ENCODE measurements around the gene RALGAPB.

RALGAPB gene

DNA sequence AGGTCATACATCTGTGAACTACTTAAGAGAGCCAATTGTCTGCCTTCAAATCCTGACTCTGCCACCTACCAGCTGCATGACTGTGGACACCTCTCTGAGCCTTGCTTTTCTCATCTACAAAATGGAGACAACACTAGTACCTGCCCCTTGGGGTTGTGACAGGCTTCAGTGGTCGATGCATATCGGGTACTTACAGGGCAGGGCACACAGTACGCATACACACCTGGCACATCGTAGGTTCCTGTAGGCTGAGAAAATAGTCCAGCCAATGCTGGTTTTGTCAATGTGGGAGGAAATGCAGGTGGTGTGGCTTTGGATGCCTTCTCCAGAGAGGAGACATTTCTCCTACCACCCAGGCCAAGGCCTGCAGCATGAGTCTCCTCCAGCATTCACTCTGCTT is 110.7 kb downstream of the RALGAPB start:
- no peak for DNase-seq (ENCODE audit: low read depth)
- H3K4me3 ChIP-seq (ENCODE audit: low read depth, low read length): no peak overlapping the region
- no peak for TF ChIP-seq CTCF (IDR thresholded peaks at IDR 0.05; ENCODE audit: control insufficient read depth, extremely low read depth, insufficient read depth)

DNA sequence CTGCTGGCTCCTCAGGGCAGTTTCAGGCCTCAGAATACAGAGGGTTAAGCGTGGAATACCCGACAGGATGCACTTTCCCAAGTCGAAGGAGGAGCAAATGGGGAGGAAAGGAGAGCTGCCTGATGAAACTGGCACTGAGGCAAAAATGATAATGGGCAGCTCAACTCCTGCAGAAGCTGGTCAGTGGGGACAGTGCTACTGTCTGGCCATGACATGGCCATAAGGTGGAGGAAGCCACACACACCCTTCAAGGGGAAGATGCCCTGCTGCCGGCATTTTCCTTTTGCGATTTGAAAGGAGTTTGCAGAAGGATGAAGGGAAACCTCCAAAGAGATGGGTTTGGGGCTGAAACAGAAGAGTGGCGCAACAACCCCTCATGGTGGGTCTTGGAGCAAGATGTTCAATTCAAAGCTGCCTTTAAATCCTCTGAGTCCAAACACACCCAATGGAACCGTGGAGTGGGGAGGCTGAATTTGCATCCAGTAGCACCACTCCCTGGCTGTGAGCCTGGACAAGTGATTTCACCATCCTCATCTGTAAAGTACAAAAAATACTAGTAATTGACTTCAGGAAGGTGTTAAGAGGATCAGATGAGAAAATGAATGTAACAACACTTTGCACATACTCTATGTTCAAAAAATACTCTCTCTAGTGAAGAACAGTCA is 111.6 kb downstream of the RALGAPB start:
- DNase-seq (ENCODE audit: low read depth): no peak
- no peak for TF ChIP-seq CTCF (IDR thresholded peaks at IDR 0.05; ENCODE audit: control insufficient read depth, extremely low read depth, insufficient read depth)
- no peak overlapping the region for H3K4me3 ChIP-seq (ENCODE audit: low read depth, low read length)

DNA sequence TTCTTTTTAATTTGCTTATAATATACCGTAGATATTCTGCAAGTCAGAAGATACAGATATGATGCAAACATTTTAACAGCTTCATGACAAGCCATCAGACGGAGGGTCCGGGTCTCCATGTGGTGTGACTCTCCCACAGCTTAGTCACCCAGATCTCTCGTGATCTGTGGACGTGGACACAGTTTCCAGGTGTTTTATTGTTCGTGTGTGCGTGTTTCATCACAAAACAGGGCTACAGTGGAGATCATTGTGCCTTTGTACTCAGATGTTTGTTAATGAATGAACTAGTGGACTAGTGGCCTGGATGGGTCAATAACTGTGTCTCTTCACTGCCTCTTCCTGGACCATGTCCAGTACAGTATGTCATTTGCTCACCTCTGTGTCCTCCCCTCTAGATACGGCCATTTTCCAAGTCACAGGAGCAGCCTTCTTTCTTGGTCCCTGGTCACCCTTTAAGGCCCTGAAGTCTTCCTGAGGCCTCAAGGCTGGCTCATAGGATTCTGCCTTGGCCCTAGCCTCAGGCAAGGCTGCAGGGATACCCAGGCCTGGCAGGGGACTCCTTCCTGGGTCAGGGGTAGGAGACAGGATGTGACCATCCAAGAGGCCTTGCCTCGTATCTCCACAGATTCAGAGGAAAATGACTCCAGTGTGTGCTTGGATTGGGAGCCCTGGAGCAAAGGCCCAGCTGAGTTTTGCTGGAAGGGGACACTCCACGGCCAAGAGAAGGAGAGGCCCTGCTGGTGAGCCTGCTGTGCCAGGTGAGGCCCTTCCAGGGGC is 112.9 kb downstream of the RALGAPB start:
- H3K4me3 ChIP-seq (ENCODE audit: low read depth, low read length): no peak overlapping the region
- DNase-seq (ENCODE audit: low read depth): peak; percentile 59
- no peak for TF ChIP-seq CTCF (IDR thresholded peaks at IDR 0.05; ENCODE audit: control insufficient read depth, extremely low read depth, insufficient read depth)

- DNase-seq (ENCODE audit: low read depth): no peak
- H3K4me3 ChIP-seq (ENCODE audit: low read depth, low read length): no peak overlapping the region
- TF ChIP-seq CTCF (IDR thresholded peaks at IDR 0.05; ENCODE audit: control insufficient read depth, extremely low read depth, insufficient read depth): no peak
These were observed 113.5 kb downstream of the RALGAPB start for GRCh38 chr20:38586181-38586525.

DNA sequence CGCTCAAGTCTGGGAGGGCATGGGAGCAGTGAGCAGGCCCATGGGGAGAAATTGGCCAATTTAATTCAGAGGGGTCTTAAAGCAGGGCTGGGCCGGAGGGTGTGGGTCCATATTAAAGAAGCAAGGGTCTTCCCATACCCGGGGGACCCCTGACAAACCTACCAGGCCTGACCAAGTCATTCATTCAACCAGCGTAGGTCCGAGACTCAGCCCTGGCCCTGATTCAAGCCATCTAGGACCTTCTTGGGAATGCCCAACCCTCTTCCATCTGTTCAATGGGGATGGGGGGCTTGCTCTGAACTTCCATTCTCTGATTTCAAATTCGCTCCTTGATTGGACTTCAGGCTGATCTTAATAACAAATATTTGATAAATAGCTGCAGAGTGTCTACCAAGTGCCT is 115.7 kb downstream of the RALGAPB start:
- no peak overlapping the region for H3K4me3 ChIP-seq (ENCODE audit: low read depth, low read length)
- no peak for DNase-seq (ENCODE audit: low read depth)
- no peak for TF ChIP-seq CTCF (IDR thresholded peaks at IDR 0.05; ENCODE audit: control insufficient read depth, extremely low read depth, insufficient read depth)

DNA sequence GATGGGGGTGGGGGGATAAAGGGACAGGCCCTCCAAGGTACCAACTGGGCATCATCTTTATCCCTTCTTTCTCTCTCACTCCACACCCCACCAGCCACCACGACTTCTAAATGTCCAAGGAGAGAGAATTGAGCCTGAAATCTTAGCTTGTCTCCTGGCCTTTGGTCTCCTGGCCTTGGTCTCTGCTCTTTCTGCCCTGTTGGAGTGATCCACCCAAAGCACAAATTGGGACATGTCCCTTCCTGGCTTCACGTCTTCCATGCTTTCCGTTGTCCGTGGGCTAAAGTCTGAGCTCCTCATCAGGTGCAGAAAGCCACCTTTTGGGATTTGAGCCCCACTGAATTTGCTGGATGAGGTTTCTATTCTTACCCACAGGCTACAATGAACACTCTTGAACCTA is 116.7 kb downstream of the RALGAPB start:
- DNase-seq (ENCODE audit: low read depth): no peak
- no peak for TF ChIP-seq CTCF (IDR thresholded peaks at IDR 0.05; ENCODE audit: control insufficient read depth, extremely low read depth, insufficient read depth)
- no peak overlapping the region for H3K4me3 ChIP-seq (ENCODE audit: low read depth, low read length)
